Endothelial cell (in vitro differentiated cells): ENCODE measurements around the gene RNF121. TPM values are rescaled to one million over a fixed set of nuclear protein-coding genes. Genes with fewer than 3 reads are reported as not detected.

Source experiments
- DNase-seq: peaks from one replicate; pipeline ENCODE4 v3.0.0; 2021; ENCODE audit warnings: low spot score
- H3K27ac Mint-ChIP-seq: one replicate; pipeline ENCODE4 v1.8.0; 2021; ENCODE audit warnings: mixed read lengths, inconsistent platforms; ENCODE audit not compliant: unreplicated experiment
- H3K27me3 Mint-ChIP-seq: one replicate; pipeline ENCODE4 v1.8.0; 2021; ENCODE audit warnings: mild to moderate bottlenecking, moderate library complexity, mixed read lengths, inconsistent platforms; ENCODE audit not compliant: unreplicated experiment
- H3K36me3 Mint-ChIP-seq: one replicate; pipeline ENCODE4 v1.8.0; 2021; ENCODE audit warnings: mild to moderate bottlenecking, low read depth, mixed read lengths, inconsistent platforms; ENCODE audit not compliant: unreplicated experiment
- H3K4me1 Mint-ChIP-seq: one replicate; pipeline ENCODE4 v1.8.0; 2021; ENCODE audit warnings: mild to moderate bottlenecking, mixed read lengths, inconsistent platforms; ENCODE audit not compliant: unreplicated experiment
- H3K4me3 Mint-ChIP-seq: one replicate; pipeline ENCODE4 v1.8.0; 2021; ENCODE audit warnings: mild to moderate bottlenecking, mixed read lengths, inconsistent platforms; ENCODE audit not compliant: unreplicated experiment
- H3K9me3 Mint-ChIP-seq: one replicate; pipeline ENCODE4 v1.8.0; 2021; ENCODE audit warnings: mixed read lengths, inconsistent platforms; ENCODE audit not compliant: unreplicated experiment
- CTCF ChIP-seq: fragments of 200-600 bp; sonication (generic); IDR thresholded peaks from one replicate; pipeline ENCODE4 v1.5.0; 2021; ENCODE audit warnings: antibody characterized with exemption; ENCODE audit not compliant: unreplicated experiment
- total RNA-seq: library from RNA; stranded (reverse); fragmentation: NEBNext Ultra II Directional; extraction: Animal tissue kit (Norgen Biotek cat#: 25700); gene quantifications from one replicate; pipeline ENCODE4 v1.2.1, GENCODE V29; 2021; ENCODE audit not compliant: unreplicated experiment

The RNF121 gene
- total RNA-seq, 1 donor from 2014 or later: 37.3 TPM

- peaks cover 46% of the 10 kb centered on the region for H3K36me3 Mint-ChIP-seq
- TF ChIP-seq CTCF: no peak
- no peak overlapping the region for H3K27ac Mint-ChIP-seq
- H3K4me3 Mint-ChIP-seq: no peak overlapping the region
- no peak for DNase-seq
- peaks cover 26% of the 10 kb centered on the region for H3K27me3 Mint-ChIP-seq
- H3K9me3 Mint-ChIP-seq: no peaks in the 10 kb centered on the region
- H3K4me1 Mint-ChIP-seq: peaks cover 6% of the 10 kb centered on the region
Measured at GRCh38 chr11:72006309-72007088, 77.7 kb downstream of the RNF121 start.

- Mint-ChIP-seq H3K9me3 (no peaks in the 10 kb centered on the region), H3K4me3 (peak overlapping the region; percentile 78), H3K27ac (no peak overlapping the region), H3K36me3 (peaks cover 46% of the 10 kb centered on the region), H3K27me3 (peaks cover 20% of the 10 kb centered on the region), H3K4me1 (peaks cover 3% of the 10 kb centered on the region)
- no peak for DNase-seq
- TF ChIP-seq CTCF: no peak
Measured at GRCh38 chr11:72007089-72007476, 78.2 kb downstream of the RNF121 start.

- Mint-ChIP-seq H3K9me3 (no peaks in the 10 kb centered on the region), H3K4me1 (no peaks in the 10 kb centered on the region), H3K27ac (peak overlapping the region; percentile 43), H3K36me3 (peaks cover 41% of the 10 kb centered on the region), H3K27me3 (peaks cover 19% of the 10 kb centered on the region), H3K4me3 (peak overlapping the region; percentile 78)
- TF ChIP-seq CTCF: no peak
- no peak for DNase-seq
Measured at GRCh38 chr11:72007587-72007986, 78.7 kb downstream of the RNF121 start.

GRCh38 chr11:72008728-72009127 lies 79.9 kb downstream of the RNF121 start:
- DNase-seq: no peak
- no peak overlapping the region for H3K27ac Mint-ChIP-seq
- peaks cover 39% of the 10 kb centered on the region for H3K36me3 Mint-ChIP-seq
- no peaks in the 10 kb centered on the region for H3K9me3 Mint-ChIP-seq
- no peaks in the 10 kb centered on the region for H3K4me1 Mint-ChIP-seq
- TF ChIP-seq CTCF: no peak
- no peak overlapping the region for H3K4me3 Mint-ChIP-seq
- peaks cover 20% of the 10 kb centered on the region for H3K27me3 Mint-ChIP-seq

GRCh38 chr11:72009156-72009555 lies 80.3 kb downstream of the RNF121 start:
- peaks cover 36% of the 10 kb centered on the region for H3K36me3 Mint-ChIP-seq
- no peak overlapping the region for H3K27ac Mint-ChIP-seq
- H3K4me3 Mint-ChIP-seq: no peak overlapping the region

More at GRCh38 chr11:72009156-72009555, 80.3 kb downstream of the RNF121 start:
- no peaks in the 10 kb centered on the region for H3K9me3 Mint-ChIP-seq
- H3K4me1 Mint-ChIP-seq: no peaks in the 10 kb centered on the region
- no peak for TF ChIP-seq CTCF
- H3K27me3 Mint-ChIP-seq: peaks cover 17% of the 10 kb centered on the region
- DNase-seq: no peak
